GM23338 (cell line): ENCODE measurements around the gene MEGF8. TPM values are rescaled to one million over a fixed set of nuclear protein-coding genes. Genes with fewer than 3 reads are reported as not detected.

ENCODE experiments used
- ATAC-seq: fragments of 200-7000 bp; cut with Tn5 transposase; 3 replicates; pipeline ENCODE4 v1.9.1; 2020
- DNase-seq: peaks from one replicate; pipeline ENCODE4 v3.0.0-alpha.2; 2015; ENCODE audit warnings: low spot score
- H2AFZ ChIP-seq: fragments of 200-600 bp; sonication (generic); 2 replicates; pipeline ENCODE4 v1.8.0; 2016; ENCODE audit warnings: antibody characterized with exemption, mild to moderate bottlenecking, moderate library complexity
- H3F3A ChIP-seq: fragments of 200-600 bp; sonication (generic); replicated peaks from 2 replicates; pipeline ENCODE4 v1.8.0; 2017; ENCODE audit warnings: antibody characterized with exemption, mixed run types, low read depth
- H3K27ac ChIP-seq: fragments of 200-600 bp; sonication (generic); 2 replicates; pipeline ENCODE4 v1.6.1; 2016; ENCODE audit warnings: low read depth
- H3K27me3 ChIP-seq: fragments of 200-600 bp; sonication (generic); 2 replicates; pipeline ENCODE4 v1.8.0; 2016; ENCODE audit warnings: mild to moderate bottlenecking, mixed run types, moderate library complexity; ENCODE audit not compliant: insufficient read depth
- H3K36me3 ChIP-seq: fragments of 200-600 bp; sonication (generic); 2 replicates; pipeline ENCODE4 v1.8.0; 2016; ENCODE audit warnings: mild to moderate bottlenecking; ENCODE audit not compliant: insufficient read depth
- H3K4me1 ChIP-seq: fragments of 200-600 bp; sonication (generic); 2 replicates; pipeline ENCODE4 v1.8.0; 2016; ENCODE audit warnings: mild to moderate bottlenecking, moderate library complexity; ENCODE audit not compliant: insufficient read depth
- H3K4me2 ChIP-seq: fragments of 200-600 bp; sonication (generic); 2 replicates; pipeline ENCODE4 v1.7.1; 2017; ENCODE audit warnings: mixed run types
- H3K4me3 ChIP-seq: fragments of 200-600 bp; sonication (generic); 2 replicates; pipeline ENCODE4 v1.6.1; 2016; ENCODE audit warnings: mixed run types
- H3K79me2 ChIP-seq: fragments of 200-600 bp; sonication (generic); replicated peaks from 2 replicates; pipeline ENCODE4 v1.8.0; 2017; ENCODE audit warnings: mild to moderate bottlenecking; ENCODE audit not compliant: insufficient read depth
- H3K9me2 ChIP-seq: fragments of 200-600 bp; sonication (generic); 2 replicates; pipeline ENCODE4 v1.8.0; 2017; ENCODE audit not compliant: insufficient read depth
- H4K20me1 ChIP-seq: fragments of 200-600 bp; sonication (generic); replicated peaks from 2 replicates; pipeline ENCODE4 v1.8.0; 2017; ENCODE audit warnings: mild to moderate bottlenecking; ENCODE audit not compliant: insufficient read depth
- H3K27ac Mint-ChIP-seq: 2 replicates; pipeline ENCODE4 v1.8.0; 2020; ENCODE audit warnings: inconsistent platforms, mild to moderate bottlenecking, moderate library complexity, mixed read lengths
- H3K27me3 Mint-ChIP-seq: 3 replicates; pipeline ENCODE4 v1.8.0; 2022; ENCODE audit warnings: low read depth, mild to moderate bottlenecking, moderate library complexity, mixed read lengths, inconsistent platforms; ENCODE audit not compliant: insufficient read depth, poor library complexity
- H3K36me3 Mint-ChIP-seq: 3 replicates; pipeline ENCODE4 v1.8.0; 2021; ENCODE audit warnings: low read depth, mild to moderate bottlenecking, inconsistent platforms, moderate library complexity, mixed read lengths
- H3K4me1 Mint-ChIP-seq: 3 replicates; pipeline ENCODE4 v1.8.0; 2020; ENCODE audit warnings: mild to moderate bottlenecking, inconsistent platforms, mixed read lengths
- H3K4me3 Mint-ChIP-seq: 3 replicates; pipeline ENCODE4 v1.8.0; 2021; ENCODE audit warnings: moderate library complexity, mild to moderate bottlenecking, inconsistent platforms, mixed read lengths
- H3K9me3 Mint-ChIP-seq: 3 replicates; pipeline ENCODE4 v1.8.0; 2020; ENCODE audit warnings: moderate library complexity, mild to moderate bottlenecking, inconsistent platforms, mixed read lengths
- CREB1 ChIP-seq: fragments of 250-450 bp; sonication (Bioruptor Pico); IDR thresholded peaks from 2 replicates; pipeline ENCODE4 v1.5.0; 2020; ENCODE audit warnings: low read depth, mild to moderate bottlenecking, moderate library complexity
- CTCF ChIP-seq, 2 experiments: fragments of 200-600 bp in 1 of 2; sonication (generic) in 1 of 2; conservative IDR thresholded peaks; 2 replicates each; pipeline versions ENCODE4 v1.5.1 to v1.6.1; 2016 to 2017; ENCODE audit warnings: antibody characterized with exemption in 2 of 2, low read depth in 2 of 2, mild to moderate bottlenecking in 2 of 2, moderate library complexity in 1 of 2
- EZH2 ChIP-seq: fragments of 200-600 bp; sonication (generic); IDR thresholded peaks from one replicate; pipeline ENCODE4 v1.8.0; 2017; ENCODE audit warnings: antibody characterized with exemption, mild to moderate bottlenecking, low read depth; ENCODE audit not compliant: unreplicated experiment
- EZH2phosphoT487 ChIP-seq: fragments of 200-600 bp; sonication (generic); IDR thresholded peaks from one replicate; pipeline ENCODE4 v1.8.1; 2018; ENCODE audit warnings: antibody characterized with exemption; ENCODE audit not compliant: unreplicated experiment
- JUNB ChIP-seq: IDR thresholded peaks from one replicate; pipeline ENCODE4 v1.6.1; 2016; ENCODE audit warnings: antibody characterized with exemption; ENCODE audit not compliant: unreplicated experiment
- POLR2AphosphoS5 ChIP-seq: IDR thresholded peaks from 2 replicates; pipeline ENCODE4 v1.6.1; 2016; ENCODE audit warnings: antibody characterized with exemption, low read depth
- STAT1 ChIP-seq: IDR thresholded peaks from one replicate; pipeline ENCODE4 v1.6.1; 2016; ENCODE audit warnings: antibody characterized with exemption; ENCODE audit not compliant: unreplicated experiment
- ZNF114 ChIP-seq: fragments of 250-450 bp; sonication (Bioruptor Pico); IDR thresholded peaks from 2 replicates; pipeline ENCODE4 v1.5.0; 2020; ENCODE audit warnings: mild to moderate bottlenecking, moderate library complexity
- ZNF331 ChIP-seq: fragments of 250-450 bp; sonication (Bioruptor Pico); IDR thresholded peaks from 2 replicates; pipeline ENCODE4 v1.5.0; 2020; ENCODE audit warnings: low read depth, mild to moderate bottlenecking, moderate library complexity
- polyA plus RNA-seq: library from polyadenylated mRNA; unstranded; fragments of >200 nt; fragmentation: Nextera tagmentation; extraction: Ambion mirVana; gene quantifications from 2 replicates; pipeline ENCODE4 v1.2.1, GENCODE V29; 2016
- total RNA-seq: library from RNA; depleted of rRNA; stranded (reverse); fragments of >200 nt; shearing (Covaris generic); gene quantifications from 2 replicates; pipeline ENCODE4 v1.2.3, GENCODE V29; 2014
- TF ChIP-seq, protein P1 (sequence below): IDR thresholded peaks from 2 replicates; pipeline ENCODE4 v1.6.1; 2016; ENCODE audit warnings: antibody characterized with exemption

MEGF8 gene
- total and polyA plus RNA-seq, 2 experiments from 2014 or later = 6.2 to 40.5 TPM

DNA sequence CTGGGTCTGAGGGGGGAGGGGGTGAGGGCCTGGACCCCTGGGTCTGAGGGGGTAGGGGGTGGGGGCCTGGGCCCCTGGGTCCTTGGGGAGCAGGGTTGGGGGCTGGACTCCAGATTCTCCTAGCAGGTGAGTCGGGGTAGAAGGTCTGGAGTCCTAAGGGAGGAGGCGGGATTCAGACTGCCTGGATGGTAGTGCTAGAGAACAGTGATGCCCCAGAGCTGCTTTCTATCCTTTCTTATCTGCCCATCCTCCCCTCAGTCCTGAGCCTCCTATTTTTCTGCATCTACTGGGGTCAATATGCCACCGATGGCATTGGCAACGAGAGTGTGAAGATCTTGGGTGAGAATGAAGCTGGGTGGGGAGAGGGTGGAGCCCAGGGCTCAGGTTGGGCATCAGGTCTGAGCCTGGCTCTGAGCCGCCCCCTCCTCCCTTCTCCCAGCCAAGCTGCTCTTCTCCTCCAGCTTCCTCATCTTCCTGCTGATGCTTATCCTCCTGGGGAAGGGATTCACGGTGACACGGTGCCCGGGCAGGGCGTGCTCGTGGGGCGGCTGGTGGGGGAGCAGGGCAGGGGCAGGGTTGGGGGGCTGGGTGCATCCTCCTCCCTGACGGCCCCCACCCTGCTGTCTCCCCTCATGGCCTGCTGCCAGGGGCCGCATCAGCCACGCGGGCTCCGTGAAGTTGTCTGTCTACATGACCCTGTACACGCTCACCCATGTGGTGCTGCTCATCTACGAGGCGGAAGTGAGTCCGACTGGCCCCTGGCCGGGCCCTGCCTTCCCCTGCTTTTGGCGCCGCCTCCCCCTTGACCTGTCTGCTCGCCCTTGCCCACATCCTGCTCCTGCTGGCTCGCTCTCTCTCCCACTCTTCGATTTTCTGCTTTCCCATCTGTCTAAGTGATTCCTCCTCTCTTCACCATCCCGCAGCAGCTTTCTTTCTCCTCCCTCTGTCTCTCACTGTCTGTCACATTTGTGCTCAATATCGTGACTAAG lies 8.9 kb upstream of the MEGF8 start:
- peaks cover 5% of the 10 kb centered on the region; the same call in 1 of the 2 replicates for H3K4me1 ChIP-seq
- H3K4me3 Mint-ChIP-seq = no peak overlapping the region; the same call in 2 of the 3 replicates
- peaks cover 15% of the 10 kb centered on the region for H3K4me1 Mint-ChIP-seq

DNA sequence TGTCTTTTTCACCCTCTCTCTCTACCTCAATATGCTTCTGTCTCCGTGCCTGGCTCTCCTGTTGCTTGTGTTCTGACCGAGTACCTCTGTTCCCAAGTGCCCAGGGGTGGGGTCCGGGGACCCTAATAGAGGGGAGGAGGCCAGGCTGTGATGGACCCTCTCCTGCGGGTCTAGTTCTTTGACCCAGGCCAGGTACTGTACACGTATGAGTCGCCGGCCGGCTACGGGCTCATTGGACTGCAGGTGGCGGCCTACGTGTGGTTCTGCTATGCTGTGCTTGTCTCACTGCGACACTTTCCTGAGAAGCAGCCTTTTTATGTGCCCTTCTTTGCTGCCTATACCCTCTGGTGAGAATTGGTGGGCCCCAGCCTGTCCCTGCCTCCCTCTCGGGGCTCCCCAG lies 7.9 kb upstream of the MEGF8 start:
- H3K36me3 Mint-ChIP-seq = no peaks in the 10 kb centered on the region
- H3K27ac Mint-ChIP-seq = no peak overlapping the region
- Histone ChIP-seq H3K4me2 (no peak overlapping the region), H3K9me2 (no peaks in the 10 kb centered on the region), H3K4me3 (no peak overlapping the region), H3K27ac (no peak overlapping the region), H4K20me1 (no peaks in the 10 kb centered on the region), H3K36me3 (no peaks in the 10 kb centered on the region), H2AFZ (no peak overlapping the region), H3K4me1 (peaks cover 5% of the 10 kb centered on the region; the same call in 1 of the 2 replicates), H3K27me3 (peaks cover 15% of the 10 kb centered on the region), H3K79me2 (no peaks in the 10 kb centered on the region), H3F3A (0 out of 2 replicates have a peak, but pooled peaks cover 11% of the 10 kb centered on the region)
- H3K27me3 Mint-ChIP-seq = peaks cover 23% of the 10 kb centered on the region
- peaks cover 15% of the 10 kb centered on the region for H3K4me1 Mint-ChIP-seq
- H3K9me3 Mint-ChIP-seq = no peaks in the 10 kb centered on the region
- no peak for ATAC-seq
- H3K4me3 Mint-ChIP-seq = no peak overlapping the region
- DNase-seq = no peak
- TF ChIP-seq CTCF (conservative IDR thresholded peaks at IDR 0.05; ENCODE audit: low read depth in 2 of 2) = peak in 1 of 2 experiments; percentile 35; a peak in 1 of 4 replicates
- TF ChIP-seq, protein P1, sequence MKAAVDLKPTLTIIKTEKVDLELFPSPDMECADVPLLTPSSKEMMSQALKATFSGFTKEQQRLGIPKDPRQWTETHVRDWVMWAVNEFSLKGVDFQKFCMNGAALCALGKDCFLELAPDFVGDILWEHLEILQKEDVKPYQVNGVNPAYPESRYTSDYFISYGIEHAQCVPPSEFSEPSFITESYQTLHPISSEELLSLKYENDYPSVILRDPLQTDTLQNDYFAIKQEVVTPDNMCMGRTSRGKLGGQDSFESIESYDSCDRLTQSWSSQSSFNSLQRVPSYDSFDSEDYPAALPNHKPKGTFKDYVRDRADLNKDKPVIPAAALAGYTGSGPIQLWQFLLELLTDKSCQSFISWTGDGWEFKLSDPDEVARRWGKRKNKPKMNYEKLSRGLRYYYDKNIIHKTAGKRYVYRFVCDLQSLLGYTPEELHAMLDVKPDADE = no peak

More for the DNA sequence above, 8.9 kb upstream of the MEGF8 start:
- H3K36me3 Mint-ChIP-seq = no peaks in the 10 kb centered on the region
- 0 out of 2 replicates have a peak, but pooled peaks cover 15% of the 10 kb centered on the region for H3F3A ChIP-seq
- H3K9me3 Mint-ChIP-seq = no peaks in the 10 kb centered on the region
- H3K79me2 ChIP-seq = no peaks in the 10 kb centered on the region
- H3K4me3 ChIP-seq = no peak overlapping the region
- TF ChIP-seq CTCF (conservative IDR thresholded peaks at IDR 0.05; ENCODE audit: low read depth in 2 of 2) = no peak
- TF ChIP-seq CREB1 = no peak
- no peak for TF ChIP-seq JUNB
- TF ChIP-seq STAT1 = no peak
- TF ChIP-seq ZNF114 (CRISPR knock-in tag) = no peak
- TF ChIP-seq ZNF331 (CRISPR knock-in tag) = no peak
- TF ChIP-seq EZH2 = no peak
- no peak for TF ChIP-seq EZH2phosphoT487
- no peak for TF ChIP-seq POLR2AphosphoS5
- H3K27ac ChIP-seq = no peak overlapping the region
- no peak overlapping the region for H3K4me2 ChIP-seq
- H4K20me1 ChIP-seq = no peaks in the 10 kb centered on the region
- no peak overlapping the region; the same call in 1 of the 2 replicates for H2AFZ ChIP-seq
- peaks cover 29% of the 10 kb centered on the region for H3K27me3 Mint-ChIP-seq
- H3K27me3 ChIP-seq = peaks cover 23% of the 10 kb centered on the region
- DNase-seq (no peak), ATAC-seq (no peak)
- no peaks in the 10 kb centered on the region for H3K36me3 ChIP-seq
- H3K9me2 ChIP-seq = no peaks in the 10 kb centered on the region
- H3K27ac Mint-ChIP-seq = no peak overlapping the region
